NCI-H345 (cell line): ENCODE data around the gene GTPBP2.
A peak's percentile ranks its signal among the peaks of the same experiment; 100 is the strongest.

ENCODE experiments used
- DNase-seq: peaks from one replicate; lab custom pipeline; 2025; lab: John Stamatoyannopoulos, UW

The GTPBP2 gene

GRCh38 chr6:43578748-43579147, 50.3 kb downstream of the GTPBP2 start:
- DNase-seq, result no peak

DNA sequence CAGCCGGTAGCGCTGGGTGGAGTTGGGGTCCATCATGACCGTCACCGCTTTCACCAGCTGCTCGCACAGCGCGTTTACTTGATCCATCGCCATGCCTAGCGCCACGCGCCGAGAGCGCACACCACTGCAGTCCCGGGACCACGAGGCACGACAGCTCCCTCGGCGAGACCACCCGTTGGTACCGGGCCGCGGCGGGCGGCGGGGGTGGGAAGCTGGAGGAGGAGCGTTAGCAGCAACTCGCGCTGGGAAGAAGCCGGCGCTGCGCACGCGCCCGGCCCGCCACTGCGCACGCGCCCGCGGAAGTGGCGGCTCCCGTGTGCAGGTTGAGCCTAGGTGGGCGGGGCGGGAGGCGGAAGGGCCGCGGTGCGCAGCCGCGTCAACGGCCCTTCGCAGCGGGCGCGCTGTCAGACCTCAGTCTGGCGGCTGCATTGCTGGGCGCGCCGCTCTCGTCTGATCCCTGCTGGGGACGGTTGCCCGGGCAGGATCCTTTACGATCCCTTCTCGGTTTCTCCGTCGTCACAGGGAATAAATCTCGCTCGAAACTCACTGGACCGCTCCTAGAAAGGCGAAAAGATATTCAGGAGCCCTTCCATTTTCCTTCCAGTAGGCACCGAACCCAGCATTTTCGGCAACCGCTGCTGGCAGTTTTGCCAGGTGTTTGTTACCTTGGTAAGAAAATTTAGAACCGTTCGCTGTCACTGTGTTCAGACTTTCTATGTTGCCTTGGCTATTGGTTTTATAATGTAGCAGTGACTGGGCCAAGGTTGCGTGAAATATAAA, 53.1 kb downstream of the GTPBP2 start, which contains the start of the genes POLH and XPO5:
Gene POLH (plus strand): TSS at position 414 of the 780 bp plus-strand sequence. CDS start 6,135 bp downstream, outside the sequence.
Gene XPO5 (minus strand): TSS at position 267 of the 780 bp plus-strand sequence. CDS start 174 bp downstream, at position 93.
- peak; percentile 95 for DNase-seq

DNA sequence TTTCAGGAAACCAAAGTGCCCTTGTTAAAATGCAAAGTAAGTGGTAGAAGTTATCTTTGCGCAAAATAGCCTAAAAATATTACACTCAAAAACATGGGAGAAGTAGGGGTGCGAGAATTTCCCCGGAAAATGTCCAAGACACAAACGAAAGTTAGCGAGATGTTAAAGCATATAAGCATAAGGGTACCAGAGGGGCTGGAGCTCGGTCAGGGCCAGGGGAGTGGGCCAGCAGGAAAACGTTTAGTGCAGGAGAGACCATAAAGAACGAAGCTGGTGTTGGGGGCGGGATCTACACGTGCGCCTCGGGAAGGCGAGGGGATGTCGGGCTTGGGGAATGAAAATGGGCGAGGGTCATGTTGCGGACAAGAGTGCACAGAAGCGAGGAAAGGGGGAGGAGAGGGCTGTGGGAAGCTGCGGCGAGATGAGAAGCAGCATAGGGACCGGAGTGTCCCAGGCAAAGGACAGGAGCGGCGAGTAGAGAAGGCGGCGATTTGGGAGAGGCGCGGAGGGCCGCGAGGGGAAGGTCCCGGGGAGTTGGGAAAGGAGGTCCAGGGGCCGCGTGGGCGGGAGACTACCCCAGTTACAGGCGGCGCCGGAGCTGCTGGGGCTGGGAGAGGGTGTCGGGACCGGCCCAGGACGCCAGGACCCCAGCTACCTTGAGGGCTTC, 53.8 kb downstream of the GTPBP2 start:
- DNase-seq, result peak; percentile 21

DNA sequence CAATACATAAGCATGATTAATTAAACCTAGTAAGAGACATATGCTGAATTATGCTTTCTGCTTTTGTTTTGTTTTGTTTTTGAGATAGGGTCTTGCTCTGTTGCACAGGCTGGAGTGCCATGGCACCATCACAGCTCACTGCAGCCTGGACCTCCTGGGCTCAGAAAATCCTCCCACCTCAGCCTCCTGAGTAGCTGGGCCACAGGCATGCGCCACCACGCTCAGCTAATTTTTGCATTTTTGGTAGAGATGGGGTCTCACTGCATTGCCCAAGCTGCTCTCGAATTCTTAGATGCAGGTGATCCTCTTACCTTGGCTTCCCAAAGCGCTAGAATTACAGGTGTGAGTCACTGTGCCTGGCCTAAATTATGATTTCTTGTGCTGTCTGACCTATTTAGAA, 57.0 kb downstream of the GTPBP2 start:
- no peak for DNase-seq

DNA sequence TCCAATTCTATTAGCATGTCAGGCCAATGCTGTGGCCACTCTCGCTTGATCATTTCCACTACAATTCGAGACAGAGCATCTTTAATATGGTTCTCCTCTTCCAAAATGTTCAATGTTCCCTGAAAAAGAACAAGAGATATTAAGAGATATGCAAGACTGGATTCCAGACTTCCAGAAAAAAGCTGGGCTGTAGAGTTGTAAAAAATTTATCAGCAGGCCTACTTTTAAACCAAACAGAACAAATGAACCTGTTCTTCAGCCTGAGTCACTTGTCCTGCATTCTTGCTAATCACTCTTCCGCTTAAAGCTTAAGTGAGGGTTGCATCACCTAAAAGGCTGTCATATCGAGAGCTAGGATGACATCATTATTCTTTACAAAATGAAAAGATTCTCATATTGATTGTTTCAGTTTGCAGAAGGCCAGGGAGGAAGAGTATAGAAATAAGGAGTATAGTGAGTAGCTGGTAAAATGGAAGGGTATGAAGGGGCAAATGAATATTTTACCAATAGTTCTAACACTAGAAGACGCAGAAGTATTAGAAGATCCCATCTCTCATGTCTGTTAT, 58.1 kb downstream of the GTPBP2 start:
- no peak for DNase-seq
